Heart left ventricle (tissue), 16 donors: ENCODE measurements around the gene RACGAP1. TPM values are rescaled to one million over a fixed set of nuclear protein-coding genes. Genes with fewer than 3 reads are reported as not detected.
A peak's percentile ranks its signal among the peaks of the same experiment; 100 is the strongest.

ENCODE experiments used
- ATAC-seq, 4 donors: fragments of 200-7000 bp; cut with Tn5 transposase; one replicate each; pipeline ENCODE4 v1.9.1; 2020 to 2022; ENCODE audit warnings: moderate library complexity in 4 of 4, mild to moderate bottlenecking in 3 of 4, moderate number of reproducible peaks in 1 of 4
- DNase-seq, 5 donors: peaks; one replicate each; pipeline ENCODE4 v3.0.0-alpha.2; 2020
- H3K27ac ChIP-seq, 12 donors: fragments of 200-600 bp; sonication (generic) in 4 of 12; one replicate each; pipeline versions ENCODE4 v1.5.0 to v1.8.0; 2016 to 2022; ENCODE audit warnings: mild to moderate bottlenecking in 2 of 12
- H3K27me3 ChIP-seq, 9 donors: fragments of 200-600 bp; sonication (generic) in 2 of 9; one replicate each; pipeline versions ENCODE4 v1.5.1 to v1.8.0; 2016 to 2022; ENCODE audit warnings: mild to moderate bottlenecking in 3 of 9
- H3K36me3 ChIP-seq, 9 donors: fragments of 200-600 bp; sonication (generic) in 2 of 9; one replicate each; pipeline versions ENCODE4 v1.5.0 to v1.8.0; 2018 to 2022; ENCODE audit warnings: mild to moderate bottlenecking in 2 of 9
- H3K4me1 ChIP-seq, 12 donors: fragments of 200-600 bp; sonication (generic) in 4 of 12; one replicate each; pipeline versions ENCODE4 v1.5.0 to v1.8.0; 2016 to 2022; ENCODE audit warnings: mild to moderate bottlenecking in 3 of 12
- H3K4me3 ChIP-seq, 12 donors: fragments of 200-600 bp; sonication (generic) in 4 of 12; one replicate each; pipeline versions ENCODE4 v1.5.0 to v1.8.0; 2017 to 2022; ENCODE audit warnings: mild to moderate bottlenecking in 9 of 12, moderate library complexity in 4 of 12
- H3K9me3 ChIP-seq, 12 donors: fragments of 200-600 bp; sonication (generic) in 4 of 12; one replicate each; pipeline versions ENCODE4 v1.5.0 to v1.8.0; 2016 to 2022; ENCODE audit warnings: mild to moderate bottlenecking in 1 of 12
- CTCF ChIP-seq, 12 donors: fragments of 200-600 bp; sonication (generic) in 4 of 12; IDR thresholded peaks; one replicate each; pipeline versions ENCODE4 v1.5.0 to v1.8.0; 2018 to 2022; ENCODE audit warnings: antibody characterized with exemption in 12 of 12, mild to moderate bottlenecking in 5 of 12
- POLR2A ChIP-seq, 2 donors: fragments of 450-650 bp; IDR thresholded peaks; one replicate each; pipeline ENCODE4 v1.6.1; 2017; ENCODE audit warnings: antibody characterized with exemption in 2 of 2, mild to moderate bottlenecking in 2 of 2, moderate library complexity in 2 of 2
- WGBS, 4 donors: extraction: QIAGEN DNeasy Blood & Tissue Kit in 2 of 4; methylation state at CpG; one replicate each; pipeline versions ENCODE4 v1.1.5 to v1.1.7; 2013 to 2018; 5-methylcytosine and 5-hydroxymethylcytosine counted together
- intact Hi-C, 10 donors: fragments of 100-400 bp; cut with DNase I; formaldehyde crosslinking; loops; one replicate each; pipeline versions ENCODE4 v1.11.1 to v1.14.2; 2022
- polyA plus RNA-seq, 2 donors: library from polyadenylated mRNA; stranded (reverse); fragments of 200-250 nt; gene quantifications; one replicate each; pipeline ENCODE4 v1.2.3, GENCODE V29; 2013
- total RNA-seq, 9 donors: library from RNA; depleted of rRNA in 2 of 9; stranded (reverse); fragments of >200 nt in 2 of 9; fragmentation: NEBNext Ultra II Directional in 3 of 9; extraction: Animal tissue kit (Norgen Biotek cat#: 25700) in 3 of 9; gene quantifications; one replicate each; pipeline versions ENCODE4 v1.1.0 to v1.2.4, GENCODE V29; 2016 to 2023
- donor health status: ischemic (EF 13 %, LVEDD 7.1; RV severe dilation, severe dysfunction).
- donor health status: healthy with polysubstance abuse.
- donor health status: DM: no; HTN: yes; CAD: no.
- donor health status: DM: no; HTN: no; CAD: no.
- donor health status: ischemic (EF 25% LVEDD 6.9; RV normal size, moderate dysfunction).
- donor health status: ischemic (EF 25% LVEDD 5.7; RV mildly dilated, moderate dysfunction).
- donor health status: healthy.
- donor health status: DM: yes; HTN: yes; CAD: no.
- donor health status: ischemic (EF 35%, LVEDD 5.7; RV mildly dilated, moderate dysfunction).
- donor health status: nonischemic (EF 11% LVEDD 7.7; RV severe dilation, severe dysfunction).
- donor health status: DM: yes; HTN: yes; CAD: no.
- donor health status: PGD.
- donor health status: ischemic (EF 29% LVEDD 5.4; RV normal size, mild dysfunction).
- donor health status: nonischemic (EF 23%, LVEDD 6.1; RV moderate dilation, normal function).

RACGAP1 gene
- total and polyA plus RNA-seq, 11 donors: 0.91 to 17.8 (median 5.2) TPM

- no peaks in the 10 kb centered on the region for H3K27me3 ChIP-seq
- no peak for TF ChIP-seq CTCF (IDR thresholded peaks at IDR 0.05)
- TF ChIP-seq POLR2A (IDR thresholded peaks at IDR 0.05): no peak
- DNase-seq (no peak), ATAC-seq (peak; percentile 59 to 90 (median 85))
- peaks cover 0 to 41% (median 12%) of the 10 kb centered on the region in 12 donors for H3K4me1 ChIP-seq
- no peaks in the 10 kb centered on the region for H3K36me3 ChIP-seq
- intact Hi-C loops: no loop called here
- peak overlapping the region in 6 of 12 donors; percentile 2 to 60 (median 30) for H3K27ac ChIP-seq
- H3K4me3 ChIP-seq: peak overlapping the region in 2 of 12 donors; percentile 2 to 19
- H3K9me3 ChIP-seq: no peaks in the 10 kb centered on the region
- 1 to 5% (median 3%) methylated on average over 8 of the region's 8 CpGs for WGBS, 4 donors
Observed at GRCh38 chr12:49983892-49984291, 41.4 kb downstream of the RACGAP1 start.

GRCh38 chr12:49982246-49983087 is 42.8 kb downstream of the RACGAP1 start:
- H3K9me3 ChIP-seq: no peaks in the 10 kb centered on the region
- no peaks in the 10 kb centered on the region for H3K27me3 ChIP-seq
- no peak for ATAC-seq
- intact Hi-C loops: no loop called here
- 84 to 92% (median 88%) methylated on average over 7 of the region's 7 CpGs for WGBS, 4 donors
- no peaks in the 10 kb centered on the region for H3K36me3 ChIP-seq
- H3K27ac ChIP-seq: peak overlapping the region in 2 of 12 donors; percentile 26 to 77
- peaks cover 0 to 34% (median 12%) of the 10 kb centered on the region in 12 donors for H3K4me1 ChIP-seq
- DNase-seq: no peak
- H3K4me3 ChIP-seq: no peak overlapping the region
- no peak for TF ChIP-seq POLR2A (IDR thresholded peaks at IDR 0.05)
- TF ChIP-seq CTCF (IDR thresholded peaks at IDR 0.05): no peak

GRCh38 chr12:49980501-49981349 is 44.6 kb downstream of the RACGAP1 start:
- no peaks in the 10 kb centered on the region for H3K27me3 ChIP-seq
- DNase-seq (no peak), ATAC-seq (no peak)
- H3K9me3 ChIP-seq: no peaks in the 10 kb centered on the region
- H3K4me3 ChIP-seq: no peak overlapping the region
- no peaks in the 10 kb centered on the region for H3K36me3 ChIP-seq
- WGBS, 4 donors: 92 to 97% (median 96%) methylated on average over 10 of the region's 10 CpGs
- TF ChIP-seq CTCF (IDR thresholded peaks at IDR 0.05): no peak
- no peak for TF ChIP-seq POLR2A (IDR thresholded peaks at IDR 0.05)
- intact Hi-C loops: no loop called here
- H3K27ac ChIP-seq: no peak overlapping the region
- H3K4me1 ChIP-seq: peaks cover 0 to 36% (median 12%) of the 10 kb centered on the region in 12 donors

- intact Hi-C loops: no loop called here
- TF ChIP-seq CTCF (IDR thresholded peaks at IDR 0.05) (no peak), POLR2A (IDR thresholded peaks at IDR 0.05) (no peak)
- no peaks in the 10 kb centered on the region for H3K36me3 ChIP-seq
- no peak overlapping the region for H3K4me3 ChIP-seq
- H3K4me1 ChIP-seq: peaks cover 0 to 43% (median 15%) of the 10 kb centered on the region in 12 donors
- H3K27ac ChIP-seq: no peak overlapping the region
- no peaks in the 10 kb centered on the region for H3K9me3 ChIP-seq
- WGBS, 4 donors: 86 to 97% (median 90%) methylated on average over 3 of the region's 3 CpGs
- no peak for DNase-seq
- ATAC-seq: no peak
- peaks cover 0 to 1% (median 0%) of the 10 kb centered on the region in 9 donors for H3K27me3 ChIP-seq
Observed at GRCh38 chr12:49979791-49980190, 45.5 kb downstream of the RACGAP1 start.
